DMS53 treated with DMSO at 0.1 percent for 48 hours (cell line): ENCODE data around the gene DMC1.

Experiments
- DNase-seq: peaks from one replicate; lab custom pipeline; 2025; ENCODE audit not compliant: unreplicated experiment; lab: John Stamatoyannopoulos, UW

Gene DMC1

GRCh38 chr22:38503021-38503420, 67.0 kb downstream of the DMC1 start:
- no peak for DNase-seq

GRCh38 chr22:38501797-38502672, 67.9 kb downstream of the DMC1 start:
- no peak for DNase-seq

- DNase-seq: no peak
Measured at GRCh38 chr22:38497869-38498268, 72.1 kb downstream of the DMC1 start.

- DNase-seq: no peak
Measured at GRCh38 chr22:38494939-38495338, 75.0 kb downstream of the DMC1 start.

- no peak for DNase-seq
Measured at GRCh38 chr22:38494498-38494897, 75.5 kb downstream of the DMC1 start.

GRCh38 chr22:38491707-38492348, 78.2 kb downstream of the DMC1 start:
- DNase-seq: no peak

GRCh38 chr22:38490915-38491314, 79.1 kb downstream of the DMC1 start:
- no peak for DNase-seq

- no peak for DNase-seq
Measured at GRCh38 chr22:38490475-38490874, 79.5 kb downstream of the DMC1 start.

- no peak for DNase-seq
Measured at GRCh38 chr22:38489561-38490145, 80.3 kb downstream of the DMC1 start.

GRCh38 chr22:38489142-38489541, 80.8 kb downstream of the DMC1 start:
- no peak for DNase-seq

GRCh38 chr22:38487946-38488345, 82.0 kb downstream of the DMC1 start:
- no peak for DNase-seq

GRCh38 chr22:38485783-38486182, 84.2 kb downstream of the DMC1 start:
- DNase-seq: no peak

GRCh38 chr22:38484244-38484643, 85.7 kb downstream of the DMC1 start:
- DNase-seq: no peak

GRCh38 chr22:38482662-38483308, 87.2 kb downstream of the DMC1 start:
- no peak for DNase-seq

- no peak for DNase-seq
Measured at GRCh38 chr22:38481871-38482332, 88.1 kb downstream of the DMC1 start.

- no peak for DNase-seq
Measured at GRCh38 chr22:38481162-38481870, 88.7 kb downstream of the DMC1 start.

GRCh38 chr22:38479096-38479837, 90.7 kb downstream of the DMC1 start:
- no peak for DNase-seq

GRCh38 chr22:38477585-38477984, 92.4 kb downstream of the DMC1 start:
- DNase-seq: no peak

GRCh38 chr22:38474003-38474607, 95.9 kb downstream of the DMC1 start:
- DNase-seq: no peak

- no peak for DNase-seq
Measured at GRCh38 chr22:38471237-38471636, 98.7 kb downstream of the DMC1 start.
